OCI-LY1 (cell line): ENCODE measurements around the gene EMC9.

ENCODE experiments used
- EZH2 ChIP-seq: fragments of 200-600 bp; sonication (generic), shearing (Covaris generic); IDR thresholded peaks from 2 replicates; pipeline ENCODE4 v1.8.0; 2017; ENCODE audit warnings: borderline replicate concordance, mixed run types, mild to moderate bottlenecking, antibody characterized with exemption, low read length, moderate library complexity, mixed read lengths
- TF ChIP-seq, protein P1 (sequence below): fragments of 200-600 bp; sonication (generic), shearing (Covaris generic); IDR thresholded peaks from 2 replicates; pipeline ENCODE4 v1.5.1; 2017; ENCODE audit warnings: mild to moderate bottlenecking, antibody characterized with exemption, low read length, moderate library complexity, mixed read lengths

- TF ChIP-seq EZH2 = no peak
- TF ChIP-seq, protein P1, sequence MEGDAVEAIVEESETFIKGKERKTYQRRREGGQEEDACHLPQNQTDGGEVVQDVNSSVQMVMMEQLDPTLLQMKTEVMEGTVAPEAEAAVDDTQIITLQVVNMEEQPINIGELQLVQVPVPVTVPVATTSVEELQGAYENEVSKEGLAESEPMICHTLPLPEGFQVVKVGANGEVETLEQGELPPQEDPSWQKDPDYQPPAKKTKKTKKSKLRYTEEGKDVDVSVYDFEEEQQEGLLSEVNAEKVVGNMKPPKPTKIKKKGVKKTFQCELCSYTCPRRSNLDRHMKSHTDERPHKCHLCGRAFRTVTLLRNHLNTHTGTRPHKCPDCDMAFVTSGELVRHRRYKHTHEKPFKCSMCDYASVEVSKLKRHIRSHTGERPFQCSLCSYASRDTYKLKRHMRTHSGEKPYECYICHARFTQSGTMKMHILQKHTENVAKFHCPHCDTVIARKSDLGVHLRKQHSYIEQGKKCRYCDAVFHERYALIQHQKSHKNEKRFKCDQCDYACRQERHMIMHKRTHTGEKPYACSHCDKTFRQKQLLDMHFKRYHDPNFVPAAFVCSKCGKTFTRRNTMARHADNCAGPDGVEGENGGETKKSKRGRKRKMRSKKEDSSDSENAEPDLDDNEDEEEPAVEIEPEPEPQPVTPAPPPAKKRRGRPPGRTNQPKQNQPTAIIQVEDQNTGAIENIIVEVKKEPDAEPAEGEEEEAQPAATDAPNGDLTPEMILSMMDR = no peak
These were observed 28.0 kb downstream of the EMC9 start for GRCh38 chr14:24113379-24113800.
